GM12865 (cell line): Measurements from ENCODE around the gene P3H1.

Experiments
- DNase-seq: peaks from one replicate; pipeline ENCODE4 v3.0.0; 2010; ENCODE audit warnings: low read depth
- H3K4me3 ChIP-seq: 2 replicates; pipeline ENCODE4 v1.5.1; 2011; ENCODE audit warnings: mild to moderate bottlenecking, low read depth, low read length, control low read depth
- CTCF ChIP-seq: IDR thresholded peaks from 2 replicates; pipeline ENCODE4 v1.5.1; 2011; ENCODE audit warnings: low read length, control low read depth, low read depth, inconsistent platforms; ENCODE audit not compliant: insufficient read depth; ENCODE audit errors: missing control alignments

Gene P3H1

GRCh38 chr1:42739753-42740700 lies 26.8 kb downstream of the P3H1 start, which contains the start of gene CLDN19:
Gene CLDN19, minus strand, starts transcription at chr1:42740236. Its CDS starts 173 bp downstream, at chr1:42740063.
- DNase-seq = no peak
- H3K4me3 ChIP-seq = no peak within 1 kb of the TSS
- TF ChIP-seq CTCF = no peak

GRCh38 chr1:42738678-42739226 lies 28.1 kb downstream of the P3H1 start:
- TF ChIP-seq CTCF = no peak
- no peak overlapping the region for H3K4me3 ChIP-seq
- DNase-seq = no peak

- no peak for DNase-seq
- no peak overlapping the region for H3K4me3 ChIP-seq
- no peak for TF ChIP-seq CTCF
Observed at GRCh38 chr1:42737986-42738677, 28.7 kb downstream of the P3H1 start.

- DNase-seq = peak; percentile 55
- no peak overlapping the region for H3K4me3 ChIP-seq
- no peak for TF ChIP-seq CTCF
Observed at GRCh38 chr1:42737257-42737656, 29.6 kb downstream of the P3H1 start.

GRCh38 chr1:42736571-42737200 lies 30.1 kb downstream of the P3H1 start:
- no peak overlapping the region for H3K4me3 ChIP-seq
- DNase-seq = no peak
- no peak for TF ChIP-seq CTCF

GRCh38 chr1:42736152-42736551 lies 30.7 kb downstream of the P3H1 start:
- DNase-seq = peak; percentile 21
- TF ChIP-seq CTCF = peak; percentile 31
- H3K4me3 ChIP-seq = no peak overlapping the region
